Measurements from ENCODE around the gene CST8. TPM values are rescaled to one million over a fixed set of nuclear protein-coding genes. Genes with fewer than 3 reads are reported as not detected.

CST8 gene
- total RNA-seq, 1 donor from 2014 or later: not detected

DNA sequence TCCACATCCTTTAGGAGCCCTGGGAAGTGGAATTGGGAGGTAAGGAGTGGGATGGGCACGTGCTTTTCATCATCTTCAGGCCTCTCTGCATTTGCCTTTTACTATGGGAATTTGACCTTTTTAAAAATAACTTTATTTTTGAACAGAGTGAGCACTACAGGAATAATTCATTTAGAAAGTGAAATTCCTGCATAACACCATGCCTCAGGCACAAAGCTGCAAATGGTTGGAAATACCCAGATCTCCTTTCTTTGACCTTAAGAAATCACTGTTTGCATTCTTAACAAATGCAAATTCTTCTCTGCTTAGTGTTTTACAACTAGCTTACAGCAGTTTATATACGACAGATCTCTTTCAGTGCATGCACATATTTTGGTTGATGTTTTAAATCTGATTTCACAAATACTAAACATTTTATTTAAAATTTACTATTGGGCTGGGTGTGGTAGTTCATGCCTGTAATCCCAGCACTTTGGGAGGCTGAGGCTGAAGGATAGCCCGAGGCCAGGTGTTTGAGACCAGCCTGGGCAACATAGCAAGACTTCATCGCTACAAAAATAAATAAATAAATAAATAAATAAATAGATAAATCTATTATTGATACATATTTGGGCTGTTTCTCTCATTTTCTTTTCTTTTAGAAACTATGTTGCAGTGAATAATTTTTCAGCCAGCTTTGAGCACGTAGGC is 24.5 kb downstream of the CST8 start:
- TF ChIP-seq, protein P1, sequence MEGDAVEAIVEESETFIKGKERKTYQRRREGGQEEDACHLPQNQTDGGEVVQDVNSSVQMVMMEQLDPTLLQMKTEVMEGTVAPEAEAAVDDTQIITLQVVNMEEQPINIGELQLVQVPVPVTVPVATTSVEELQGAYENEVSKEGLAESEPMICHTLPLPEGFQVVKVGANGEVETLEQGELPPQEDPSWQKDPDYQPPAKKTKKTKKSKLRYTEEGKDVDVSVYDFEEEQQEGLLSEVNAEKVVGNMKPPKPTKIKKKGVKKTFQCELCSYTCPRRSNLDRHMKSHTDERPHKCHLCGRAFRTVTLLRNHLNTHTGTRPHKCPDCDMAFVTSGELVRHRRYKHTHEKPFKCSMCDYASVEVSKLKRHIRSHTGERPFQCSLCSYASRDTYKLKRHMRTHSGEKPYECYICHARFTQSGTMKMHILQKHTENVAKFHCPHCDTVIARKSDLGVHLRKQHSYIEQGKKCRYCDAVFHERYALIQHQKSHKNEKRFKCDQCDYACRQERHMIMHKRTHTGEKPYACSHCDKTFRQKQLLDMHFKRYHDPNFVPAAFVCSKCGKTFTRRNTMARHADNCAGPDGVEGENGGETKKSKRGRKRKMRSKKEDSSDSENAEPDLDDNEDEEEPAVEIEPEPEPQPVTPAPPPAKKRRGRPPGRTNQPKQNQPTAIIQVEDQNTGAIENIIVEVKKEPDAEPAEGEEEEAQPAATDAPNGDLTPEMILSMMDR (IDR thresholded peaks at IDR 0.05; ENCODE audit: insufficient read depth, low read length, poor library complexity, severe bottlenecking): no peak
- Histone ChIP-seq H3K4me3 (ENCODE audit: low read depth, low read length) (no peak overlapping the region), H3K36me3 (ENCODE audit: control insufficient read depth, insufficient read depth, low read length) (no peaks in the 10 kb centered on the region), H3K27me3 (ENCODE audit: control insufficient read depth, insufficient read depth, low read length) (no peaks in the 10 kb centered on the region)
- DNase-seq (ENCODE audit: low read depth): no peak

DNA sequence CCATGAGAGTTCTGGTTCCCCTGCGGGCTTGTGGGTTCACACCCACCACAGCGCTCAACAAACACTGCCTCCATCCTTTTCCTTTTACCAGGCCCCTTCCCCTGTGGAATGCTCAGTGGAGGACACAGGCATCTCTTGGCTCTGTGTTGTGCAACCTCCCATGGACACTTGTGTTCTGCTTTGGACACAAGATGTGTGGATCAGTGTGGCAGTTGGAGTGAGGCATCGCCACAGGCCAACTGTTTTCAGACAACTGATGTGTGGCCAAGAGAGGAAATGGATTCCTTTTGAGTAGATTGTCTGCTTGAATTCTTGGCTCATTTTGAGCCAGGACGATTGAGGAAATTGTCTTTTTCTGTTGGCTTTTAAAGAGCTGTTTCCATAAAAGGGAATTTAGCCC is 26.8 kb downstream of the CST8 start:
- Histone ChIP-seq H3K4me3 (ENCODE audit: low read depth, low read length) (no peak overlapping the region), H3K27me3 (ENCODE audit: control insufficient read depth, insufficient read depth, low read length) (no peaks in the 10 kb centered on the region), H3K36me3 (ENCODE audit: control insufficient read depth, insufficient read depth, low read length) (no peaks in the 10 kb centered on the region)
- no peak for DNase-seq (ENCODE audit: low read depth)
- TF ChIP-seq, protein P1 (IDR thresholded peaks at IDR 0.05; ENCODE audit: insufficient read depth, low read length, poor library complexity, severe bottlenecking): no peak

DNA sequence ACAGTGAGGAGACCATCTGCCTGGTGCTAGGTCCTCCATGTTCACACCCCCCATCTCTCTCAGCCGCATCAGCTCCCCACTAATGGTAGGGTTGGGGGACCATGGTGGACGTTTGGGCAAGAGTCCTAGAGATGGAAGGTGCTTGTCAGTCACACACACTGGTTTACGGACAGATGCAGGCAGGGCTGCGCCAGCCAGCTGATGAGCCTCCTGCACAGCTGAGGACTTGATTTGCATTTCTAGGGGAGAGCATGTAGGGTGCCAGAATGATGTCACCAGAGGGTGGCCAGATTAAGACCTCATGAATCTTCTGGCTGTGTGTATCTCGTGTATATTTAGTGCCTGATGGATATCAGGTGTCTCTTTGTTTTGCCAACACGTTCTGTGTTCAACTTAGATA is 28.6 kb downstream of the CST8 start:
- no peak for DNase-seq (ENCODE audit: low read depth)
- Histone ChIP-seq H3K4me3 (ENCODE audit: low read depth, low read length) (no peak overlapping the region), H3K36me3 (ENCODE audit: control insufficient read depth, insufficient read depth, low read length) (no peaks in the 10 kb centered on the region), H3K27me3 (ENCODE audit: control insufficient read depth, insufficient read depth, low read length) (no peaks in the 10 kb centered on the region)
- TF ChIP-seq, protein P1 (IDR thresholded peaks at IDR 0.05; ENCODE audit: insufficient read depth, low read length, poor library complexity, severe bottlenecking): no peak

DNA sequence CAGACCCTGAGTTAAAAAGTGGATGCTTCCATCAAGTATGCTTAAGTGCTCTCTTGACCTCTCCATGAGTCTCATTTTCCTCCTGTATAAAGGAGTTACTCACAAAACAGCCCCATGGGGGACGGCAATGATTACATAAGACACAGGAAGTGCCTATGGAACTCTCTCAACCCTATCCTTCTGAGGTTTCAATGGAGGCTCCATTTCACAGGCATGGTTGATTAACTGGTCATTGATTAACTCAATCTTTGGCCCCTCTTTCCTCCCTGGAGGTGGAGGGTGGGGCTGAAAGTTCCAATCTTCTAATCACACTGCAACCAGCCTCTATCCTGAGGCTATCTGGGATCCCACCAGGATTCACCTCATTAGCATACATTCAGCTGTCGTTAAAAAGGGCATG is 29.3 kb downstream of the CST8 start:
- H3K36me3 ChIP-seq (ENCODE audit: control insufficient read depth, insufficient read depth, low read length): no peaks in the 10 kb centered on the region
- TF ChIP-seq, protein P1 (IDR thresholded peaks at IDR 0.05; ENCODE audit: insufficient read depth, low read length, poor library complexity, severe bottlenecking): no peak
- DNase-seq (ENCODE audit: low read depth): no peak
- no peaks in the 10 kb centered on the region for H3K27me3 ChIP-seq (ENCODE audit: control insufficient read depth, insufficient read depth, low read length)
- H3K4me3 ChIP-seq (ENCODE audit: low read depth, low read length): no peak overlapping the region

DNA sequence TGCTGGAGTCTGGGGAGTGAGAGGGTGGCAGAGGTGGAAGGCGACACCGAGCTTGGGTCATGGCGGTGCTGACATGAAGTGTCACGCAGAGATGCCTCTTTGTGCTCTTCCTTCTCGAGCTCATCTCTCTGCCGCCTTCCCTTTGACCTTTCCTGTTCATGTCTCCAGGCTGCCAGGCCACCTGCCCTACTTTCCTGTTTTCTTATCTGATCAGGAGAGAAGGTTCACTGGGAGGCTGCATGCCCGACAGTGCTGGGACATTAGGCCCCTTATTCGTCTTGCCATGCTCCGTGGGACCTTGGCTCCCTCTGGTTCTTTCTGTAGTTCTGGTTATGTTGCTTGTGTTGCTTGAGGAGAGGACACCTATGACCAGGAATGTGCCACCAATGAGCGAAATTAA is 33.2 kb downstream of the CST8 start:
- TF ChIP-seq, protein P1 (IDR thresholded peaks at IDR 0.05; ENCODE audit: insufficient read depth, low read length, poor library complexity, severe bottlenecking): no peak
- Histone ChIP-seq H3K4me3 (ENCODE audit: low read depth, low read length) (no peak overlapping the region), H3K36me3 (ENCODE audit: control insufficient read depth, insufficient read depth, low read length) (no peaks in the 10 kb centered on the region), H3K27me3 (ENCODE audit: control insufficient read depth, insufficient read depth, low read length) (no peaks in the 10 kb centered on the region)
- DNase-seq (ENCODE audit: low read depth): no peak

DNA sequence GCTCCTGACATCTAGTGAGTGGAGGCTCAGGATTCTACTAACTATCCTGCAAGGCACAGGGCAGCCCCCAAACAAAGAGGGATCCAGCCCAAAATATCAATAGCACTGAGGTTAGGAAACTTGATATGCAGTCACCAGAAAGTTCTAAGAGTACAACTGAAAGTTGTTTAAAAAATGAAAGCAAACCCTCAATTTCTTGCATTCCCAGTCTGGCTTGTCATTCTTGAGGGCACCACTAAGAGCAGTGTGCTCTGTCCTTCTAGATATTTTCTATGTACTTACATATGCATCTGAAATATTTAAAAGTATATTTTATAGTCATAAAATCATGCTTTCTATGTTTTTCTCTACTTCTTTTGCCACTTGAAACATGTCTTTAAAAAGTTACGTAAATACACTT is 35.9 kb downstream of the CST8 start:
- TF ChIP-seq, protein P1 (IDR thresholded peaks at IDR 0.05; ENCODE audit: insufficient read depth, low read length, poor library complexity, severe bottlenecking): no peak
- H3K36me3 ChIP-seq (ENCODE audit: control insufficient read depth, insufficient read depth, low read length): no peaks in the 10 kb centered on the region
- H3K4me3 ChIP-seq (ENCODE audit: low read depth, low read length): no peak overlapping the region
- no peaks in the 10 kb centered on the region for H3K27me3 ChIP-seq (ENCODE audit: control insufficient read depth, insufficient read depth, low read length)
- no peak for DNase-seq (ENCODE audit: low read depth)

Data from kidney epithelial cell (primary cell).